Measurements from ENCODE around the gene SAMD8.
A peak's percentile ranks its signal among the peaks of the same experiment; 100 is the strongest.
"Not testable (repeated sequence)": the region's sequence is repeated elsewhere in the genome, so short reads cannot be mapped to it uniquely, and the experiment has no call there.

Gene SAMD8

GRCh38 chr10:75107756-75108683 lies 3.4 kb upstream of the SAMD8 start:
- no peak for DNase-seq

- DNase-seq = no peak
Measured at GRCh38 chr10:75108684-75109458, 2.6 kb upstream of the SAMD8 start.

GRCh38 chr10:75109459-75109778 lies 2.0 kb upstream of the SAMD8 start:
- DNase-seq = no peak

GRCh38 chr10:75110006-75110632 lies 1.3 kb upstream of the SAMD8 start:
- no peak for DNase-seq

- peak; percentile 46 for DNase-seq
Measured at GRCh38 chr10:75111907-75112679, 637 bp downstream of the SAMD8 start.

DNA sequence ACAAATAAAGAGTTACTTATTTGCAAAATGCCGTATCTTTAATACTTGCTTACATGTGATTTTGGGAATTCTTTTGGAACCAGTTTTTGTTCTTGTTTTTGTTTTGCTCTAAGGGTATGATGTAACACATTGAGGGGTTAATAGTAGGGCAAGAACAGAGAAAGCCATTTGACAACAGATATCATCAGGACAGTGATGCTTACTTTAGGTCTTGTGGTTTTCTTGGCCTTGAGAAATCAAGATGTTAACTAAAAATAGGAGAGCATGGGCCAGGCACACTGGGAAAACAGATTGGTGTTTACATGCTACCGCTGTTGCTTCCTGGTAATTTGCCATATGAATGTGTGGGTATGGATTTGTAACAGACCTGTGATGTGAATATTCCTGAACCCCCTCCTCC lies 3.7 kb downstream of the SAMD8 start:
- no peak for DNase-seq

DNA sequence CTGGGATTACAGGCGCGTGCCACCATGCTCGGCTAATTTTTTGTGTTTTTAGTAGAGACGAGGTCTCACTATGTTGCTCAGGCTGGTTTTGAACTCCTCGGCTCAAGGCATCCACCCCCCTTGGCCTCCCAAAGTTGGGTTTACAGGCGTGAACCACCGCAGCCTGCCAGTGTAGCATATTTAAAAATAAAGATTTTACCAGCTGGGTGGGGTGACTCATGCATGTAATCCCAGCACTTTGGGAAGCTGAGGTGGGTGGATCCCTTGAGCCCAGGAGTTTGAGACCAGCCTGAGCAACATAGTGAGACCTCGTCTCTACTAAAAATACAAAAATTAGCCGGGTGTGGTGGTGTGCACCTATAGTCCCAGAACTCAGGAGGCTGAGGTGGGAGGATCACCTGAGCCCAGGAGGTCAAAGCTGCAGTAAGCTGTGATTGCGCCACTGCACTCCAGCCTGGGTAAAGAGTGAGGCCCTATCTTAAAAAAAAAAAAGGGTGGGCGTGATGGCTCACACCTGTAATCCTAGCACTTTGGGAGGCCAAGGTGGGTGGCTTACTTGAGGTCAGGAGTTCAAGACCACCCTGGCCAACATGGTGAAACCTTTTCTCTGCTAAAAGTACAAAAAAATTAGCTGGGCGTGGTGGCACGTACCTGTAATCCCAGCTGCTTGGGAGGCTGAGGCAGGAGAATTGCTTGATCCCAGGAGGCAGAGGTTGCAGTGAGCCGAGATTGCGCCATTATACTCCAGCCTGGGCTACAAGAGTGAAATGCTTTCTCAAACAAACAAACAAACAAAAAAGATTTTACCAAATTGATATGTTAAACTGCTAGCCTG lies 5.7 kb downstream of the SAMD8 start:
- DNase-seq = not testable (repeated sequence)

GRCh38 chr10:75117995-75118394 lies 6.5 kb downstream of the SAMD8 start:
- no peak for DNase-seq

- DNase-seq = not testable (repeated sequence)
Measured at GRCh38 chr10:75119444-75120066, 8.1 kb downstream of the SAMD8 start.

- DNase-seq = no peak
Measured at GRCh38 chr10:75121322-75121721, 9.9 kb downstream of the SAMD8 start.

GRCh38 chr10:75122505-75122904 lies 11.0 kb downstream of the SAMD8 start:
- no peak for DNase-seq

DNA sequence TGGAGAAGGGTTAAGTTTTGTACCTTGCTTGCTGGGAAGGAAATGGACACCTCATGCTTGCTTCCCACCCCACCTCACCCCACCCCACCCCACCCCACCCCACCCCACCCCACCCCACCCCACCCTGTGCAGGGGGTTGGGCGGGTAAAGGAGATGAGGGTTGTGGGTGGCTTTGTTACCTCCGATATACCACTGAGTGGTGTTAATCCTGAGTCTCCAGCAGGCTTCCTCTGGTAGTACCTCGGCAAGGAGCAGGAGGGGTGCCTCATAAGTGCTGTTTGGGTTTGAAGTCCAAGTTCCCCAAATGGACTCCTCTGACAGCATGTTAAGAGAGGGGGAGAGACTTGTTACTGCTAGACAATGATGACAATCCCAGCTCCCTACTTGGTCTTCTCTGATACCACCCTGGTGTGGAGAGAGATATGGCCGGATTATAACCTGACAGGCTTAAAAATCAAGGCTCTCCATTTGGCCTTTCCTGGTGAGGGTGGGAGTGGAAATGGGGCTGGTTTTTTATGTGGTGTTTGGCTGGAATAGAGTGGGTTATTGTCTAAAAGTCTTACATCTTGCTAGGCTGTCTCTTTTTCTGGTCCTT lies 11.7 kb downstream of the SAMD8 start:
- no peak for DNase-seq

- DNase-seq = no peak
Measured at GRCh38 chr10:75126277-75126676, 14.8 kb downstream of the SAMD8 start.

DNA sequence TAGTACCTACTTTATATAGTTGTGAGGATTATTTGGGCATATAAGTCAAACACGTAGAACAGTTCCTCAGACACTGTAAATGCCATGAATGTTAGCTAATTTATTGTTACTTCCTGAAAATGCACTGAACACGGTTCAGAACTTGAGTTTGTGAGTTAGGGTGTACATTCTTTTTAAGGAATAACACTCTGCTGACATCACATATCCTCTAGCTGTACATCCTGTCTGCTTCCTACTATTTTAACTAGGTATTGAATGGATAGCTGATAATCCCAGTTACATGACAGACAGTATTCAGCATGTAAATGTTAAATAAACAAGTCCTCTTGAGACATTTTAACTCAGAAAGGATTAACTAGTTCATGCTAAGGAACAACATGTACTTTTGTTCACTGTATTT lies 16.0 kb downstream of the SAMD8 start:
- no peak for DNase-seq

DNA sequence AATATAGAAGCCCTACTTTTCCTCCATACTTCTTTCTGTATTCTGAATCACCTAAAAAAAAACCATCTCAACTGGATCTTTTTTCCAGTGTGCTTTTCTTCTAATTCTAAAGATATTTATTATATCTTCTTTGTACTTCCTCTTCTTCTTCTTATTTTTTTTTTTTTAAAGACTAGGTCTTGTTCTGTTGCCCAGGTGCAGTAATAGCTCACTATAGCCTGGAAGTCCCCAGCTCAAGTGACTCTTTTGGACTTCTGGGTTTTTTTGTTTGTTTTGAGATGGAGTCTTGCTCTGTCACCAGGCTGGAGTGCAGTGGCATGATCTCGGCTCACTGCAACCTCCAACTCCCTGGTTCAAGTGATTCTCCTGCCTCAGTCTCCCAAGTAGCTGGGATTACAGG lies 17.5 kb downstream of the SAMD8 start:
- not testable (repeated sequence) for DNase-seq

GRCh38 chr10:75129537-75129936 lies 18.1 kb downstream of the SAMD8 start:
- DNase-seq = no peak

- not testable (repeated sequence) for DNase-seq
Measured at GRCh38 chr10:75133701-75134100, 22.2 kb downstream of the SAMD8 start.

- no peak for DNase-seq
Measured at GRCh38 chr10:75136346-75136745, 24.9 kb downstream of the SAMD8 start.

- peak; percentile 35 for DNase-seq
Measured at GRCh38 chr10:75137533-75138438, 26.3 kb downstream of the SAMD8 start.

GRCh38 chr10:75140246-75140645 lies 28.8 kb downstream of the SAMD8 start:
- no peak for DNase-seq
